ENCODE results near the gene SLC27A4.

Gene SLC27A4

GRCh38 chr9:128365525-128365924, 25.2 kb downstream of the SLC27A4 start:
- no peak for DNase-seq (ENCODE audit: low spot score)

- DNase-seq (ENCODE audit: low spot score) = no peak
Observed at GRCh38 chr9:128369024-128369706, 28.8 kb downstream of the SLC27A4 start.

- DNase-seq (ENCODE audit: low spot score) = no peak
Observed at GRCh38 chr9:128370367-128370751, 30.0 kb downstream of the SLC27A4 start.

- DNase-seq (ENCODE audit: low spot score) = peak; percentile 95
Observed at GRCh38 chr9:128370752-128371629, 30.7 kb downstream of the SLC27A4 start, which contains the start of gene URM1. URM1 (plus strand) TSS chr9:128371374; CDS start chr9:128371381, 7 bp downstream.

- DNase-seq (ENCODE audit: low spot score) = no peak
Observed at GRCh38 chr9:128371630-128372117, 31.3 kb downstream of the SLC27A4 start.

- DNase-seq (ENCODE audit: low spot score) = no peak
Observed at GRCh38 chr9:128372188-128372641, 31.9 kb downstream of the SLC27A4 start.

GRCh38 chr9:128372784-128373183, 32.5 kb downstream of the SLC27A4 start:
- no peak for DNase-seq (ENCODE audit: low spot score)

GRCh38 chr9:128374221-128374675, 33.9 kb downstream of the SLC27A4 start:
- DNase-seq (ENCODE audit: low spot score) = no peak

- DNase-seq (ENCODE audit: low spot score) = no peak
Observed at GRCh38 chr9:128375865-128376264, 35.5 kb downstream of the SLC27A4 start.

- no peak for DNase-seq (ENCODE audit: low spot score)
Observed at GRCh38 chr9:128382261-128382660, 41.9 kb downstream of the SLC27A4 start.

- no peak for DNase-seq (ENCODE audit: low spot score)
Observed at GRCh38 chr9:128383007-128383753, 42.9 kb downstream of the SLC27A4 start.

- DNase-seq (ENCODE audit: low spot score) = no peak
Observed at GRCh38 chr9:128383791-128384190, 43.5 kb downstream of the SLC27A4 start.

- DNase-seq (ENCODE audit: low spot score) = no peak
Observed at GRCh38 chr9:128384801-128385495, 44.6 kb downstream of the SLC27A4 start.

GRCh38 chr9:128385496-128386460, 45.5 kb downstream of the SLC27A4 start:
- no peak for DNase-seq (ENCODE audit: low spot score)

- DNase-seq (ENCODE audit: low spot score) = no peak
Observed at GRCh38 chr9:128388150-128388549, 47.8 kb downstream of the SLC27A4 start.

- no peak for DNase-seq (ENCODE audit: low spot score)
Observed at GRCh38 chr9:128389395-128390149, 49.2 kb downstream of the SLC27A4 start.

- no peak for DNase-seq (ENCODE audit: low spot score)
Observed at GRCh38 chr9:128390150-128390812, 50.0 kb downstream of the SLC27A4 start.

GRCh38 chr9:128390813-128391711, 50.7 kb downstream of the SLC27A4 start:
- no peak for DNase-seq (ENCODE audit: low spot score)

Data from CD4-positive, alpha-beta T cell treated with Interleukin-2 at 100 ng/mL for 4 hours (primary cell).